ENCODE data around the gene RNF212B. TPM values are rescaled to one million over a fixed set of nuclear protein-coding genes. Genes with fewer than 3 reads are reported as not detected.
"Not testable (repeated sequence)": the region's sequence is repeated elsewhere in the genome, so short reads cannot be mapped to it uniquely, and the experiment has no call there.

The RNF212B gene
- total RNA-seq, 1 experiment from 2014 or later, result not detected

GRCh38 chr14:23199141-23199540 is 38.6 kb upstream of the RNF212B start:
- H3K4me3 ChIP-seq (ENCODE audit: low read depth, low read length); H3K36me3 ChIP-seq (ENCODE audit: control insufficient read depth, insufficient read depth, low read length); H3K27me3 Mint-ChIP-seq (ENCODE audit: insufficient read depth, unreplicated experiment); H3K27me3 ChIP-seq (replicated peaks; ENCODE audit: control insufficient read depth, insufficient read depth, low read length); H3K4me1 Mint-ChIP-seq (ENCODE audit: low read depth, unreplicated experiment); POLR2A ChIA-PET; H3K9me3 Mint-ChIP-seq (ENCODE audit: unreplicated experiment); DNase-seq; BruUV-seq (replicated peaks); intact Hi-C loops (cut with micrococcal nuclease; ENCODE audit: unreplicated experiment); H3K27ac Mint-ChIP-seq (ENCODE audit: unreplicated experiment); H3K4me3 Mint-ChIP-seq (ENCODE audit: unreplicated experiment); H3K9me3 ChIP-seq; H3K36me3 Mint-ChIP-seq (ENCODE audit: insufficient read depth, unreplicated experiment): not testable (repeated sequence)
- CTCF ChIA-PET, result interaction anchor here (1.0 kb wide), 1 partner anchor 78 kb away, joined by 3 read pairs; no protein-coding TSS in a partner anchor
- H3K4me1 ChIP-seq, result peaks cover 20% of the 10 kb centered on the region

- Mint-ChIP-seq H3K27ac (ENCODE audit: unreplicated experiment) (no peak overlapping the region), H3K4me3 (ENCODE audit: unreplicated experiment) (no peak overlapping the region), H3K27me3 (ENCODE audit: insufficient read depth, unreplicated experiment) (no peaks in the 10 kb centered on the region), H3K9me3 (ENCODE audit: unreplicated experiment) (no peaks in the 10 kb centered on the region), H3K4me1 (ENCODE audit: low read depth, unreplicated experiment) (no peaks in the 10 kb centered on the region), H3K36me3 (ENCODE audit: insufficient read depth, unreplicated experiment) (no peaks in the 10 kb centered on the region)
- no TSS peak for BruUV-seq (replicated peaks)
- Histone ChIP-seq H3K4me1 (peaks cover 20% of the 10 kb centered on the region), H3K4me3 (ENCODE audit: low read depth, low read length) (no peak overlapping the region), H3K9me3 (no peaks in the 10 kb centered on the region; the same call in 1 of the 2 replicates), H3K36me3 (ENCODE audit: control insufficient read depth, insufficient read depth, low read length) (no peaks in the 10 kb centered on the region), H3K27me3 (replicated peaks; ENCODE audit: control insufficient read depth, insufficient read depth, low read length) (no peaks in the 10 kb centered on the region)
- intact Hi-C loops (cut with micrococcal nuclease; ENCODE audit: unreplicated experiment), result no loop called here
- DNase-seq, result no peak
- CTCF ChIA-PET, result interaction anchor here (0.7 kb wide), 1 partner anchor 87 kb away, joined by 3 read pairs; no protein-coding TSS in a partner anchor
- no peak for TF ChIP-seq CTCF (IDR thresholded peaks at IDR 0.05; ENCODE audit: insufficient read depth in 1 of 2, low read depth in 1 of 2, low read length in 1 of 2, severe bottlenecking in 1 of 2, unreplicated experiment in 1 of 2)
- POLR2A ChIA-PET, result no interaction called here
Measured at GRCh38 chr14:23202001-23202400, 35.7 kb upstream of the RNF212B start.

GRCh38 chr14:23206422-23207145 is 31.2 kb upstream of the RNF212B start:
- H3K4me3 ChIP-seq (ENCODE audit: low read depth, low read length), result no peak overlapping the region
- Mint-ChIP-seq H3K27ac (ENCODE audit: unreplicated experiment) (no peak overlapping the region), H3K9me3 (ENCODE audit: unreplicated experiment) (no peaks in the 10 kb centered on the region), H3K4me1 (ENCODE audit: low read depth, unreplicated experiment) (no peaks in the 10 kb centered on the region), H3K27me3 (ENCODE audit: insufficient read depth, unreplicated experiment) (no peaks in the 10 kb centered on the region), H3K4me3 (ENCODE audit: unreplicated experiment) (no peak overlapping the region), H3K36me3 (ENCODE audit: insufficient read depth, unreplicated experiment) (no peaks in the 10 kb centered on the region)
- no peaks in the 10 kb centered on the region for H3K4me1 ChIP-seq
- no peaks in the 10 kb centered on the region for H3K27me3 ChIP-seq (replicated peaks; ENCODE audit: control insufficient read depth, insufficient read depth, low read length)
- BruUV-seq (replicated peaks), result no TSS peak
- TF ChIP-seq CTCF (IDR thresholded peaks at IDR 0.05; ENCODE audit: insufficient read depth in 1 of 2, low read depth in 1 of 2, low read length in 1 of 2, severe bottlenecking in 1 of 2, unreplicated experiment in 1 of 2), result no peak
- intact Hi-C loops (cut with micrococcal nuclease; ENCODE audit: unreplicated experiment), result no loop called here
- no peaks in the 10 kb centered on the region; the same call in 1 of the 2 replicates for H3K9me3 ChIP-seq
- ChIA-PET CTCF (interaction anchor here (1.0 kb wide), 1 partner anchor 86 kb away, joined by 4 read pairs; no protein-coding TSS in a partner anchor), POLR2A (no interaction called here)
- no peak for DNase-seq
- H3K36me3 ChIP-seq (ENCODE audit: control insufficient read depth, insufficient read depth, low read length), result no peaks in the 10 kb centered on the region

All from Caco-2 (cell line).